A549 (cell line): ENCODE results near the gene FBXL15. TPM values are rescaled to one million over a fixed set of nuclear protein-coding genes. Genes with fewer than 3 reads are reported as not detected.

Experiments
- ATAC-seq, 2 experiments: fragments of 200-7000 bp in 1 of 2; fragments of >200 bp in 1 of 2; cut with Nextera tagmentation in 1 of 2; cut with Tn5 transposase in 1 of 2; 3 replicates each; pipeline versions ENCODE4 v1.8.0 to v1.9.1; 2018 to 2020; ENCODE audit warnings: mild to moderate bottlenecking in 1 of 2, moderate library complexity in 1 of 2
- CTCF ChIA-PET: fragments of 300-600 bp; sonication (Branson Sonifier 250); formaldehyde crosslinking; extraction: SDS; loops from one replicate; lab custom pipeline; 2021; ENCODE audit warnings: antibody characterized with exemption, inconsistent platforms; lab: Yijun Ruan, JAX
- POLR2A ChIA-PET: fragments of 350-600 bp; formaldehyde crosslinking; extraction: SDS; loops from one replicate; lab custom pipeline; 2021; ENCODE audit warnings: antibody characterized with exemption, inconsistent platforms; lab: Yijun Ruan, JAX
- DNase-seq, 2 experiments: peaks; one replicate each; pipeline versions ENCODE4 v3.0.0 to v3.0.0-alpha.2; 2011 to 2016; ENCODE audit warnings: low read depth in 1 of 2, low spot score in 1 of 2
- FAIRE-seq: peaks from 2 replicates; lab custom pipeline; 2011; peaks lifted over from hg19 to GRCh38; lab: Jason Lieb, UNC
- H3K27ac ChIP-seq, 2 experiments: fragments of >200 bp; sonication (Bioruptor Twin); formaldehyde crosslinking; 3 replicates each; pipeline ENCODE4 v1.5.1; 2016 to 2017
- H3K4me1 ChIP-seq: fragments of >200 bp; sonication (Bioruptor Twin); formaldehyde crosslinking; 3 replicates; pipeline ENCODE4 v1.6.1; 2016
- H3K4me2 ChIP-seq: fragments of >200 bp; sonication (Bioruptor Twin); formaldehyde crosslinking; 3 replicates; pipeline ENCODE4 v1.6.1; 2016
- H3K4me3 ChIP-seq: fragments of >200 bp; sonication (Bioruptor Twin); formaldehyde crosslinking; 3 replicates; pipeline ENCODE4 v1.5.1; 2016
- H3K9me3 ChIP-seq: fragments of >200 bp; sonication (Bioruptor Twin); formaldehyde crosslinking; 3 replicates; pipeline ENCODE4 v1.6.1; 2016
- BHLHE40 ChIP-seq: IDR thresholded peaks from 2 replicates; pipeline ENCODE4 v1.6.1; 2012; ENCODE audit warnings: low read depth, low read length, inconsistent platforms
- CBX8 ChIP-seq: fragments of 200-600 bp; sonication (generic); IDR thresholded peaks from 2 replicates; pipeline ENCODE4 v1.6.1; 2016
- CEBPB ChIP-seq, 2 experiments: fragments of >200 bp in 1 of 2; sonication (Bioruptor Twin) in 1 of 2; formaldehyde crosslinking in 1 of 2; IDR thresholded peaks; 2 replicates each; pipeline ENCODE4 v1.6.1; 2012 to 2016
- CHD4 ChIP-seq: fragments of 200-600 bp; sonication (generic); IDR thresholded peaks from 2 replicates; pipeline ENCODE4 v1.6.1; 2016; ENCODE audit warnings: antibody characterized with exemption, mild to moderate bottlenecking, borderline replicate concordance
- EHF ChIP-seq: fragments of 250-450 bp; sonication (Bioruptor Pico); IDR thresholded peaks from 2 replicates; pipeline ENCODE4 v1.5.0; 2020; ENCODE audit warnings: mild to moderate bottlenecking
- EP300 ChIP-seq, 2 experiments: fragments of >200 bp; sonication (Bioruptor Twin); formaldehyde crosslinking; IDR thresholded peaks; 2 replicates in 1 of 2; 3 replicates in 1 of 2; pipeline ENCODE4 v1.6.1; 2016 to 2017
- ESRRA ChIP-seq: fragments of 150-350 bp; IDR thresholded peaks from 2 replicates; pipeline ENCODE4 v1.6.1; 2014; ENCODE audit warnings: mild to moderate bottlenecking, low read length, borderline replicate concordance
- FOSB ChIP-seq: fragments of 250-450 bp; sonication (Bioruptor Pico); IDR thresholded peaks from 2 replicates; pipeline ENCODE4 v1.5.0; 2020; ENCODE audit warnings: mild to moderate bottlenecking, moderate library complexity
- FOSL2 ChIP-seq, 2 experiments: fragments of 450-650 bp in 1 of 2; fragments of >200 bp in 1 of 2; sonication (Bioruptor Twin) in 1 of 2; formaldehyde crosslinking; IDR thresholded peaks; 2 replicates each; pipeline versions ENCODE4 v1.5.0 to v1.6.1; 2016 to 2020; ENCODE audit warnings: mild to moderate bottlenecking in 1 of 2, moderate library complexity in 1 of 2
- GATA3 ChIP-seq: IDR thresholded peaks from 2 replicates; pipeline ENCODE4 v1.6.1; 2012; ENCODE audit warnings: borderline replicate concordance
- HOXA7 ChIP-seq: fragments of 250-450 bp; sonication (Bioruptor Pico); IDR thresholded peaks from 2 replicates; pipeline ENCODE4 v1.5.0; 2020; ENCODE audit warnings: mild to moderate bottlenecking, moderate library complexity
- HOXB13 ChIP-seq: fragments of 250-450 bp; sonication (Bioruptor Pico); IDR thresholded peaks from 2 replicates; pipeline ENCODE4 v1.5.0; 2020; ENCODE audit warnings: low read depth, mild to moderate bottlenecking, moderate library complexity
- HOXB5 ChIP-seq: fragments of 250-450 bp; sonication (Bioruptor Pico); IDR thresholded peaks from 2 replicates; pipeline ENCODE4 v1.5.0; 2020; ENCODE audit warnings: mild to moderate bottlenecking, moderate library complexity
- JUN ChIP-seq, 2 experiments: fragments of >200 bp; sonication (Bioruptor Twin); formaldehyde crosslinking; IDR thresholded peaks; 2 replicates in 1 of 2; 3 replicates in 1 of 2; pipeline ENCODE4 v1.6.1; 2016 to 2017
- KDM1A ChIP-seq: fragments of 200-600 bp; sonication (generic); IDR thresholded peaks from 2 replicates; pipeline ENCODE4 v1.6.1; 2016; ENCODE audit warnings: low read depth, mild to moderate bottlenecking
- KDM5A ChIP-seq: fragments of 200-600 bp; sonication (generic); IDR thresholded peaks from 2 replicates; pipeline ENCODE4 v1.6.1; 2016; ENCODE audit warnings: antibody characterized with exemption, mild to moderate bottlenecking
- MAFK ChIP-seq: fragments of 450-650 bp; IDR thresholded peaks from 2 replicates; pipeline ENCODE4 v1.6.1; 2014; ENCODE audit not compliant: partially characterized antibody
- MAZ ChIP-seq: fragments of 150-350 bp; IDR thresholded peaks from 2 replicates; pipeline ENCODE4 v1.6.1; 2014; ENCODE audit warnings: antibody characterized with exemption, low read depth, low read length, borderline replicate concordance
- MYC ChIP-seq: IDR thresholded peaks from 2 replicates; pipeline ENCODE4 v1.6.1; 2012; ENCODE audit warnings: mild to moderate bottlenecking, inconsistent platforms, low read length, improper control_type of control experiment, borderline replicate concordance
- NPAS2 ChIP-seq: fragments of 250-450 bp; sonication (Bioruptor Pico); IDR thresholded peaks from 2 replicates; pipeline ENCODE4 v1.8.0; 2022; ENCODE audit warnings: mild to moderate bottlenecking, moderate library complexity, borderline replicate concordance
- NR3C1 ChIP-seq: fragments of >200 bp; sonication (Bioruptor Twin); formaldehyde crosslinking; IDR thresholded peaks from 3 replicates; pipeline ENCODE4 v1.6.1; 2017
- PHF8 ChIP-seq: fragments of 200-600 bp; sonication (generic); IDR thresholded peaks from 2 replicates; pipeline ENCODE4 v1.6.1; 2016; ENCODE audit warnings: low read depth, mild to moderate bottlenecking, antibody characterized with exemption, moderate library complexity, borderline replicate concordance
- POLR2A ChIP-seq: IDR thresholded peaks from 2 replicates; pipeline ENCODE4 v1.6.1; 2012; ENCODE audit warnings: mild to moderate bottlenecking, low read length
- RAD21 ChIP-seq, 2 experiments: fragments of >200 bp in 1 of 2; sonication (Bioruptor Twin) in 1 of 2; formaldehyde crosslinking in 1 of 2; IDR thresholded peaks in 1 of 2; conservative IDR thresholded peaks in 1 of 2; 2 replicates in 1 of 2; 3 replicates in 1 of 2; pipeline ENCODE4 v1.6.1; 2012 to 2018; ENCODE audit warnings: inconsistent platforms in 1 of 2
- RARB ChIP-seq: fragments of 250-450 bp; sonication (Bioruptor Pico); IDR thresholded peaks from 2 replicates; pipeline ENCODE4 v1.8.0; 2021; ENCODE audit warnings: mild to moderate bottlenecking, moderate library complexity
- RFX5 ChIP-seq: fragments of 450-650 bp; IDR thresholded peaks from 2 replicates; pipeline ENCODE4 v1.7.1; 2014; ENCODE audit warnings: antibody characterized with exemption, mild to moderate bottlenecking, moderate library complexity
- RNF2 ChIP-seq: fragments of 200-600 bp; sonication (generic); IDR thresholded peaks from 2 replicates; pipeline ENCODE4 v1.6.1; 2016; ENCODE audit warnings: low read depth, mild to moderate bottlenecking, antibody characterized with exemption, moderate library complexity, borderline replicate concordance
- SMC3 ChIP-seq: fragments of >200 bp; sonication (Bioruptor Twin); formaldehyde crosslinking; IDR thresholded peaks from 3 replicates; pipeline ENCODE4 v1.6.1; 2018; ENCODE audit warnings: inconsistent platforms
- SREBF2 ChIP-seq: fragments of 450-650 bp; IDR thresholded peaks from 2 replicates; pipeline ENCODE4 v1.6.1; 2014; ENCODE audit warnings: mild to moderate bottlenecking, moderate library complexity
- TFCP2L1 ChIP-seq: fragments of 250-450 bp; sonication (Bioruptor Pico); IDR thresholded peaks from 2 replicates; pipeline ENCODE4 v1.5.0; 2021; ENCODE audit warnings: mild to moderate bottlenecking
- ZC3H11A ChIP-seq: fragments of 450-650 bp; IDR thresholded peaks from 2 replicates; pipeline ENCODE4 v1.6.1; 2014; ENCODE audit warnings: antibody characterized with exemption, mild to moderate bottlenecking
- ZFP36 ChIP-seq: fragments of 450-650 bp; IDR thresholded peaks from 2 replicates; pipeline ENCODE4 v1.6.1; 2014; ENCODE audit warnings: borderline replicate concordance; ENCODE audit not compliant: partially characterized antibody
- ZNF302 ChIP-seq: fragments of 250-450 bp; sonication (Bioruptor Pico); IDR thresholded peaks from 2 replicates; pipeline ENCODE4 v1.9.0; 2021; ENCODE audit warnings: inconsistent platforms, mild to moderate bottlenecking, moderate library complexity
- ZSCAN20 ChIP-seq: fragments of 250-450 bp; sonication (Bioruptor Pico); IDR thresholded peaks from 2 replicates; pipeline ENCODE4 v1.8.0; 2022; ENCODE audit warnings: mild to moderate bottlenecking, moderate library complexity
- WGBS: methylation state at CpG from one replicate; pipeline ENCODE4 v1.1.6; 2017; ENCODE audit errors: missing lambda C conversion rate; 5-methylcytosine and 5-hydroxymethylcytosine counted together
- polyA plus RNA-seq, 4 experiments: library from polyadenylated mRNA; depleted of rRNA in 3 of 4; stranded (reverse); fragments of >200 nt; fragmentation: RNase III in 1 of 4; extraction: RNeasy Plus Mini Kit Qiagen cat#74134 plus additional on column Dnase treatment in 1 of 4; gene quantifications; 2 replicates in 3 of 4; 3 replicates in 1 of 4; pipeline ENCODE4 v1.2.3, GENCODE V29; 2011 to 2017
- TF ChIP-seq, protein P1 (sequence below): IDR thresholded peaks from 2 replicates; pipeline ENCODE4 v1.6.1; 2012
- TF ChIP-seq, protein P2 (sequence below): fragments of 450-650 bp; IDR thresholded peaks from 2 replicates; pipeline ENCODE4 v1.6.1; 2014; ENCODE audit warnings: antibody characterized with exemption
- TF ChIP-seq, protein P3 (sequence below): fragments of >200 bp; sonication (Bioruptor Twin); formaldehyde crosslinking; IDR thresholded peaks from 3 replicates; pipeline ENCODE4 v1.5.1; 2016
- TF ChIP-seq, protein P4 (sequence below): fragments of >200 bp; sonication (Bioruptor Twin); formaldehyde crosslinking; IDR thresholded peaks from 2 replicates; pipeline ENCODE4 v1.6.1; 2016

FBXL15 gene
- polyA plus RNA-seq, 2 of the 4 experiments (the other 2 are of a cell fraction) = 4.8 to 9.4 TPM

DNA sequence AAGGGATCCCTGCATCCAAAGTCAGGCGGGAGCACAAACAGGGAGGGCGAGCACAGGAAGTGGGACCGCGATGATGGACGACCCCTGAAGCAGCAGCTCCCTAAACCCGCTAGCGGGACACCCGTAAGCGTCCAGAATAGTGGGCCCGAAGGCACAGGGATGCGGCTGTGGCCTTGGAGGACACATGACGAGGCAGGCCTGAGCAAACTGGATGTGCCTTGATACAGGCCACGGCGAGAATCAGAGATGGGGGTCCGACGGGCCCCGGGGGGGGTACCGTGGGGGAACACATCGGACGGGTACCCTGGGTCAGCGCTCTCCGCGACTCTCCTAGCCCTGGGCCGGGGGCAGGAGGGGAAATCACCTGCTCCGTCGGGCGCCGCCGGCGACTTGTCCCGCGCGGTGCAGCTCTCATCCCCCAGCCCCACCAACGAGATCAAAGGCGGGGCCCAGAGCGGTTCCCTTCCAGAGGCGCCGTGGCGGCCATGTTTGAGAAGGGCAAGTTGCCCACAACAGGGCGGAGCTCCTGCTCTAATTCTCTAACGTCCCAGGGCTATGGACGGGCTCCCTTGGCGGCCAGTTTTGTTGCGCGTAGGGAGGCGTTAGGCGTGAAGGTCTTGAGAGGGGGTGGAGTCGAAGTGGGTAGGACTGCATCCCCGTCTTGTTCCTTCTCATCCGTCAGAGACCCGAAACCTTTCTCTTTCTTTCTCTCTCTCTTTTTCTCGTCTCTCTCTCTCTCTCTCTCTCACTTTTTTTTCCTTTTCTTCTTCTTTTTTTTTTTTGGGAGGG lies 11.7 kb downstream of the FBXL15 start, which contains the start of gene CUEDC2 (continued):
- no peak for TF ChIP-seq SREBF2
- TF ChIP-seq GATA3 = no peak
- TF ChIP-seq RNF2 = no peak
- no peak for TF ChIP-seq FOSB (CRISPR knock-in tag)
- TF ChIP-seq HOXB5 (CRISPR knock-in tag) = no peak
- no peak for TF ChIP-seq NPAS2 (CRISPR knock-in tag)
- TF ChIP-seq PHF8 = peak; percentile 85
- TF ChIP-seq ZNF302 (CRISPR knock-in tag) = no peak
- TF ChIP-seq MAFK = no peak
- no peak for TF ChIP-seq MYC
- TF ChIP-seq ZFP36 = no peak
- TF ChIP-seq NR3C1 = no peak
- TF ChIP-seq HOXB13 (CRISPR knock-in tag) = no peak
- no peak for TF ChIP-seq CBX8
- TF ChIP-seq EP300 (IDR thresholded peaks at IDR 0.05) = no peak
- TF ChIP-seq, protein P1, sequence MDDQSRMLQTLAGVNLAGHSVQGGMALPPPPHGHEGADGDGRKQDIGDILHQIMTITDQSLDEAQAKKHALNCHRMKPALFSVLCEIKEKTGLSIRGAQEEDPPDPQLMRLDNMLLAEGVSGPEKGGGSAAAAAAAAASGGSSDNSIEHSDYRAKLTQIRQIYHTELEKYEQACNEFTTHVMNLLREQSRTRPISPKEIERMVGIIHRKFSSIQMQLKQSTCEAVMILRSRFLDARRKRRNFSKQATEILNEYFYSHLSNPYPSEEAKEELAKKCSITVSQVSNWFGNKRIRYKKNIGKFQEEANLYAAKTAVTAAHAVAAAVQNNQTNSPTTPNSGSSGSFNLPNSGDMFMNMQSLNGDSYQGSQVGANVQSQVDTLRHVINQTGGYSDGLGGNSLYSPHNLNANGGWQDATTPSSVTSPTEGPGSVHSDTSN = no peak
- TF ChIP-seq ZC3H11A = no peak
- TF ChIP-seq TFCP2L1 (CRISPR knock-in tag) = no peak
- TF ChIP-seq SMC3 = no peak
- no peak for TF ChIP-seq CHD4
- TF ChIP-seq EHF (CRISPR knock-in tag) = no peak
- no peak for TF ChIP-seq ZSCAN20 (CRISPR knock-in tag)
- TF ChIP-seq, protein P2, sequence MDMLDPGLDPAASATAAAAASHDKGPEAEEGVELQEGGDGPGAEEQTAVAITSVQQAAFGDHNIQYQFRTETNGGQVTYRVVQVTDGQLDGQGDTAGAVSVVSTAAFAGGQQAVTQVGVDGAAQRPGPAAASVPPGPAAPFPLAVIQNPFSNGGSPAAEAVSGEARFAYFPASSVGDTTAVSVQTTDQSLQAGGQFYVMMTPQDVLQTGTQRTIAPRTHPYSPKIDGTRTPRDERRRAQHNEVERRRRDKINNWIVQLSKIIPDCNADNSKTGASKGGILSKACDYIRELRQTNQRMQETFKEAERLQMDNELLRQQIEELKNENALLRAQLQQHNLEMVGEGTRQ = no peak
- TF ChIP-seq JUN (IDR thresholded peaks at IDR 0.05) = peak in 1 of 2 experiments; percentile 74; a peak in 3 of 5 replicates
- no peak for TF ChIP-seq ESRRA
- TF ChIP-seq BHLHE40 = no peak
- peak; percentile 63; the same call in 1 of the 2 replicates for TF ChIP-seq POLR2A
- TF ChIP-seq HOXA7 (CRISPR knock-in tag) = no peak
- 0 out of 2 replicates have a peak, but pooled peaks have one; percentile 18 for TF ChIP-seq KDM5A
- no peak for TF ChIP-seq KDM1A
- no peak for TF ChIP-seq CEBPB (IDR thresholded peaks at IDR 0.05)

- FAIRE-seq = no peak
- Histone ChIP-seq H3K4me2 (no peak overlapping the region), H3K4me3 (no peak overlapping the region), H3K9me3 (no peaks in the 10 kb centered on the region), H3K27ac (no peak overlapping the region), H3K4me1 (peaks cover 14% of the 10 kb centered on the region)
- WGBS = 71% methylated on average over 5 of the region's 5 CpGs
- no peak for ATAC-seq
- no peak for TF ChIP-seq NR3C1
- TF ChIP-seq, protein P3, sequence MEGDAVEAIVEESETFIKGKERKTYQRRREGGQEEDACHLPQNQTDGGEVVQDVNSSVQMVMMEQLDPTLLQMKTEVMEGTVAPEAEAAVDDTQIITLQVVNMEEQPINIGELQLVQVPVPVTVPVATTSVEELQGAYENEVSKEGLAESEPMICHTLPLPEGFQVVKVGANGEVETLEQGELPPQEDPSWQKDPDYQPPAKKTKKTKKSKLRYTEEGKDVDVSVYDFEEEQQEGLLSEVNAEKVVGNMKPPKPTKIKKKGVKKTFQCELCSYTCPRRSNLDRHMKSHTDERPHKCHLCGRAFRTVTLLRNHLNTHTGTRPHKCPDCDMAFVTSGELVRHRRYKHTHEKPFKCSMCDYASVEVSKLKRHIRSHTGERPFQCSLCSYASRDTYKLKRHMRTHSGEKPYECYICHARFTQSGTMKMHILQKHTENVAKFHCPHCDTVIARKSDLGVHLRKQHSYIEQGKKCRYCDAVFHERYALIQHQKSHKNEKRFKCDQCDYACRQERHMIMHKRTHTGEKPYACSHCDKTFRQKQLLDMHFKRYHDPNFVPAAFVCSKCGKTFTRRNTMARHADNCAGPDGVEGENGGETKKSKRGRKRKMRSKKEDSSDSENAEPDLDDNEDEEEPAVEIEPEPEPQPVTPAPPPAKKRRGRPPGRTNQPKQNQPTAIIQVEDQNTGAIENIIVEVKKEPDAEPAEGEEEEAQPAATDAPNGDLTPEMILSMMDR = no peak
- no peak for TF ChIP-seq RARB (CRISPR knock-in tag)
- no peak for TF ChIP-seq CHD4
- TF ChIP-seq RAD21 (conservative IDR thresholded peaks at IDR 0.05 in 1 of 2, IDR thresholded peaks at IDR 0.05 in 1 of 2) = no peak
- TF ChIP-seq MAZ = no peak
- no peak for TF ChIP-seq RFX5
- no peak for TF ChIP-seq KDM5A
- TF ChIP-seq NPAS2 (CRISPR knock-in tag) = no peak
- no peak for TF ChIP-seq ESRRA
- TF ChIP-seq, protein P4, sequence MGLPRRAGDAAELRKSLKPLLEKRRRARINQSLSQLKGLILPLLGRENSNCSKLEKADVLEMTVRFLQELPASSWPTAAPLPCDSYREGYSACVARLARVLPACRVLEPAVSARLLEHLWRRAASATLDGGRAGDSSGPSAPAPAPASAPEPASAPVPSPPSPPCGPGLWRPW = no peak
- TF ChIP-seq FOSL2 (IDR thresholded peaks at IDR 0.05) = no peak
- TF ChIP-seq FOSL2 (CRISPR knock-in tag; IDR thresholded peaks at IDR 0.05) = no peak
- TF ChIP-seq KDM1A = no peak
- POLR2A ChIA-PET = interaction anchor here (2.0 kb wide), 1 partner anchor 17 kb away, joined by 5 read pairs; no protein-coding TSS in a partner anchor
- DNase-seq = no peak
- CTCF ChIA-PET = interaction anchor here (0.8 to 17.4 kb wide), 4 partner anchors 10 to 202 kb away, joined by 4 to 337 read pairs (median 44); partner anchors contain the start of gene NFKB2
Observed at GRCh38 chr10:102433619-102434046, 13.0 kb downstream of the FBXL15 start.
